ENCODE data around the gene ARSI.

ARSI gene

DNA sequence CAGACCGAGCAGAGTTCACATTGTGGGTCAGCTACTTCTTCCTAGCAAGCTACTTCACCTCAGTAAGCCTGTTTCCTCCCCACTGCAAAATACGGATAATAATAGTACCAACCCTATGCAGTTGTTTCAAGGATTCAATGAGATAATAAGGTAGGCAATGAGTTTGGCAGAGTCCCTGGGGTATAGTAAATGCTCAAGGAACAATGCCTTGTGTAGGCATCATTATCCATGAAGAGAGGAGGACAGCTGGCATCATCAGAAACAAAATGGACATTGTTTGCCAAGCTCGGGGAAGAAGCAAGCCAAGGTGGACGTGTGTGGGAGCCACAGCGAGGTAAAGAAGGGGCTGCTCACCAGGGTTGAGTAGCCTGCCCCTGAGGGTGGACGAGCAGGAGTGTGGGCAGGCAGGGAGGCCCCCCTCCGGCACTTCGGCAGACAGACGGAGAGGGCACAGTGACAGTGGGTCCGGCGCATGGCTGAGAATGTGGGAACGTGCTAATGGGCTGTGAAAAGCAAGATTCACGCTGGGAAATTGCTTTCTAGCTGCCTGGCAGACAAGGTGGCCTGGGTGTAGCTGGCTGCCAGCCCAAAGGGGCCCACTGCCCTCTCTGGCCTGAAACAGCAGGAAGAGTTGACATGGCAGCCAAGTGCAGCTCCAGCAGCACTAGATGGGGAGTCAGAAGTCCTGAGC, 23.2 kb downstream of the ARSI start:
- Histone ChIP-seq H3K4me1 (ENCODE audit: control insufficient read depth, low read length) (no peaks in the 10 kb centered on the region), H3K27ac (ENCODE audit: low read depth, low read length) (no peak overlapping the region), H3K79me2 (ENCODE audit: control insufficient read depth, low read length) (no peaks in the 10 kb centered on the region), H3K9me2 (replicated peaks; ENCODE audit: control insufficient read depth, low read length) (no peaks in the 10 kb centered on the region), H3F3A (ENCODE audit: control insufficient read depth, insufficient read depth) (no peaks in the 10 kb centered on the region), H3K4me2 (ENCODE audit: low read length) (no peak overlapping the region), H3K27me3 (ENCODE audit: control insufficient read depth, low read length) (peaks cover 23% of the 10 kb centered on the region), H3K9me3 (ENCODE audit: control insufficient read depth, insufficient read depth, low read length) (no peaks in the 10 kb centered on the region), H3K36me3 (ENCODE audit: control insufficient read depth, low read length) (no peaks in the 10 kb centered on the region), H3K4me3 (ENCODE audit: low read length) (no peak overlapping the region), H4K20me1 (ENCODE audit: control insufficient read depth, insufficient read depth, low read depth, low read length) (no peaks in the 10 kb centered on the region)
- TF ChIP-seq, protein P1, sequence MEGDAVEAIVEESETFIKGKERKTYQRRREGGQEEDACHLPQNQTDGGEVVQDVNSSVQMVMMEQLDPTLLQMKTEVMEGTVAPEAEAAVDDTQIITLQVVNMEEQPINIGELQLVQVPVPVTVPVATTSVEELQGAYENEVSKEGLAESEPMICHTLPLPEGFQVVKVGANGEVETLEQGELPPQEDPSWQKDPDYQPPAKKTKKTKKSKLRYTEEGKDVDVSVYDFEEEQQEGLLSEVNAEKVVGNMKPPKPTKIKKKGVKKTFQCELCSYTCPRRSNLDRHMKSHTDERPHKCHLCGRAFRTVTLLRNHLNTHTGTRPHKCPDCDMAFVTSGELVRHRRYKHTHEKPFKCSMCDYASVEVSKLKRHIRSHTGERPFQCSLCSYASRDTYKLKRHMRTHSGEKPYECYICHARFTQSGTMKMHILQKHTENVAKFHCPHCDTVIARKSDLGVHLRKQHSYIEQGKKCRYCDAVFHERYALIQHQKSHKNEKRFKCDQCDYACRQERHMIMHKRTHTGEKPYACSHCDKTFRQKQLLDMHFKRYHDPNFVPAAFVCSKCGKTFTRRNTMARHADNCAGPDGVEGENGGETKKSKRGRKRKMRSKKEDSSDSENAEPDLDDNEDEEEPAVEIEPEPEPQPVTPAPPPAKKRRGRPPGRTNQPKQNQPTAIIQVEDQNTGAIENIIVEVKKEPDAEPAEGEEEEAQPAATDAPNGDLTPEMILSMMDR (IDR thresholded peaks at IDR 0.05; ENCODE audit: low read depth, low read length, poor library complexity, severe bottlenecking), result no peak
- no peak for TF ChIP-seq EZH2phosphoT487 (IDR thresholded peaks at IDR 0.05; ENCODE audit: borderline replicate concordance, low read length)

DNA sequence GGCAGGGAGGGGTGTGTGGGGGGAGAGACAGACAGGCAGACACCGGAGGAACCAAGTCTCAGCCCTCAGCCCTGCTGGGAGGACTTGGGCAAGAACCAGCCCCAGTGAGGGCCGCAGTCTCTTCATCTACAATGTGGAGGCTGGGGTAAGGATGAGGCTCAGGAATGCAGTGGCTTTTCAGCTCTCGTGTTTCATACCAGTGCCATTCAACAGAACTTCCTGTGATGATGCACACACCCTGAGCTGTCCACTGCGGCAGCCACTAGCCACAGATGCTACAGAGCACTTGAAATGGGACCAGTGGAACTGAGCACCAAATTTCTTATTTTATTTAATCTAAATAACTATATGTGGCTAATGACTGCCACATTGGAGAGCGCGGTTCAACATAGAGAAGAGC, 23.8 kb downstream of the ARSI start:
- peaks cover 25% of the 10 kb centered on the region for H3K27me3 ChIP-seq (ENCODE audit: control insufficient read depth, low read length)
- TF ChIP-seq, protein P1 (IDR thresholded peaks at IDR 0.05; ENCODE audit: low read depth, low read length, poor library complexity, severe bottlenecking), result no peak
- H3K4me3 ChIP-seq (ENCODE audit: low read length), result no peak overlapping the region
- H4K20me1 ChIP-seq (ENCODE audit: control insufficient read depth, insufficient read depth, low read depth, low read length), result no peaks in the 10 kb centered on the region
- H3K9me2 ChIP-seq (replicated peaks; ENCODE audit: control insufficient read depth, low read length), result no peaks in the 10 kb centered on the region
- no peaks in the 10 kb centered on the region for H3K9me3 ChIP-seq (ENCODE audit: control insufficient read depth, insufficient read depth, low read length)
- no peaks in the 10 kb centered on the region for H3F3A ChIP-seq (ENCODE audit: control insufficient read depth, insufficient read depth)
- H3K4me1 ChIP-seq (ENCODE audit: control insufficient read depth, low read length), result no peaks in the 10 kb centered on the region
- no peaks in the 10 kb centered on the region for H3K36me3 ChIP-seq (ENCODE audit: control insufficient read depth, low read length)
- no peaks in the 10 kb centered on the region for H3K79me2 ChIP-seq (ENCODE audit: control insufficient read depth, low read length)
- H3K27ac ChIP-seq (ENCODE audit: low read depth, low read length), result no peak overlapping the region
- H3K4me2 ChIP-seq (ENCODE audit: low read length), result no peak overlapping the region

DNA sequence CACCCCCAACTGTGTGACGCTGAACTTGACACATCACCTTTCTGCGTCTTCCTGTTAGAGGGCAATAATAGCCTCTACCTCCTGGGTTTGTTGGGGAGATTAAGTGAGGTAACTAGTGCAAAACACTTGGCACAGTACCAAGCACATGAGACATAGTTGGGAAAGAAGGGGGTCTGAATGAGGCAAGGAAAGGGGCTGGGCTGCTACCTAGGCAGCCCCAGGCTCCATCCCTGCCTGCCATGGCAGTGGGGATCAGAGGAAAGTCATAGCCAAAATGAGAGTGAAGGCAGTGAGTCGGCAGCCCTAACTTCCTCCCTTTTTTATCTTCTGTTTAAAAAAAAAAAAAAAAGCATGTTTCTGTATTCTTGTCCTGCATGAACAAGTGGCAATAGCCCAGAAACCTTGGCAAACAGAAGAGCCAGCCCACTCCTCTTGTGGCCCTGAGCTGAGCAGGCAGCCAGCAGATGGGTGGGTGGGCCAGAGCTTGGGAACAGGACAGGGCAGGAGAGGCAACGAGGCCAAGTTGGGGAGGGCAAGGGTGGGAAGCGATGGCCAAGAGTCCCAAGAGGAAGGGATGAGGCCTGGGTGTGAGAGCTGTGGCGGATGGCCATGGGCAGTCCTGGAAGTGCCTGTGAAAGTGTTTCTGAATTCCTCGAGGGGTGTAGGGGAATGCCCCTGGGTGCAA, 24.5 kb downstream of the ARSI start:
- H4K20me1 ChIP-seq (ENCODE audit: control insufficient read depth, insufficient read depth, low read depth, low read length), result no peaks in the 10 kb centered on the region
- H3K9me3 ChIP-seq (ENCODE audit: control insufficient read depth, insufficient read depth, low read length), result no peaks in the 10 kb centered on the region
- no peak overlapping the region for H3K27ac ChIP-seq (ENCODE audit: low read depth, low read length)
- TF ChIP-seq, protein P1 (IDR thresholded peaks at IDR 0.05; ENCODE audit: low read depth, low read length, poor library complexity, severe bottlenecking), result no peak
- TF ChIP-seq EZH2phosphoT487 (IDR thresholded peaks at IDR 0.05; ENCODE audit: borderline replicate concordance, low read length), result no peak
- no peaks in the 10 kb centered on the region for H3K36me3 ChIP-seq (ENCODE audit: control insufficient read depth, low read length)
- H3K79me2 ChIP-seq (ENCODE audit: control insufficient read depth, low read length), result no peaks in the 10 kb centered on the region
- no peaks in the 10 kb centered on the region for H3K4me1 ChIP-seq (ENCODE audit: control insufficient read depth, low read length)
- no peak overlapping the region for H3K4me2 ChIP-seq (ENCODE audit: low read length)
- H3F3A ChIP-seq (ENCODE audit: control insufficient read depth, insufficient read depth), result no peaks in the 10 kb centered on the region
- H3K9me2 ChIP-seq (replicated peaks; ENCODE audit: control insufficient read depth, low read length), result no peaks in the 10 kb centered on the region
- no peak overlapping the region for H3K4me3 ChIP-seq (ENCODE audit: low read length)
- H3K27me3 ChIP-seq (ENCODE audit: control insufficient read depth, low read length), result peaks cover 26% of the 10 kb centered on the region
